NCI-H187 treated with DMSO at 0.1 percent for 48 hours (cell line): ENCODE measurements around the gene CD200.

Experiments
- DNase-seq: peaks from one replicate; lab custom pipeline; 2025; lab: John Stamatoyannopoulos, UW

CD200 gene

GRCh38 chr3:112333002-112333380 is at the start of gene CD200:
CD200 (plus strand) TSS chr3:112333156; CDS start chr3:112333213, 57 bp downstream.
- DNase-seq, result no peak

- DNase-seq, result no peak
Measured at GRCh38 chr3:112289011-112289410, 43.9 kb upstream of the CD200 start.

- DNase-seq, result peak; percentile 17
Measured at GRCh38 chr3:112293368-112294321, 39.3 kb upstream of the CD200 start, which contains the start of gene SLC9C1. SLC9C1 (minus strand) TSS chr3:112294216; CDS start chr3:112286791, 7,425 bp downstream.

GRCh38 chr3:112297714-112298113 is 35.2 kb upstream of the CD200 start:
- no peak for DNase-seq

GRCh38 chr3:112298781-112299180 is 34.2 kb upstream of the CD200 start:
- no peak for DNase-seq

GRCh38 chr3:112302150-112302830 is 30.7 kb upstream of the CD200 start:
- DNase-seq, result no peak

GRCh38 chr3:112302881-112303763 is 29.8 kb upstream of the CD200 start:
- DNase-seq, result no peak

- DNase-seq, result no peak
Measured at GRCh38 chr3:112303764-112304325, 29.1 kb upstream of the CD200 start.

GRCh38 chr3:112304611-112305010 is 28.3 kb upstream of the CD200 start:
- DNase-seq, result no peak

GRCh38 chr3:112306825-112307224 is 26.1 kb upstream of the CD200 start:
- no peak for DNase-seq

- no peak for DNase-seq
Measured at GRCh38 chr3:112307557-112307956, 25.4 kb upstream of the CD200 start.

GRCh38 chr3:112308151-112308911 is 24.6 kb upstream of the CD200 start:
- DNase-seq, result peak; percentile 31

- DNase-seq, result no peak
Measured at GRCh38 chr3:112314649-112315048, 18.3 kb upstream of the CD200 start.

- no peak for DNase-seq
Measured at GRCh38 chr3:112315791-112316190, 17.2 kb upstream of the CD200 start.

GRCh38 chr3:112319516-112320276 is 13.3 kb upstream of the CD200 start:
- no peak for DNase-seq

GRCh38 chr3:112320691-112321090 is 12.3 kb upstream of the CD200 start:
- DNase-seq, result no peak

- no peak for DNase-seq
Measured at GRCh38 chr3:112321867-112322652, 10.9 kb upstream of the CD200 start.

GRCh38 chr3:112327371-112327951 is 5.5 kb upstream of the CD200 start:
- DNase-seq, result no peak

- no peak for DNase-seq
Measured at GRCh38 chr3:112331851-112332250, 1.1 kb upstream of the CD200 start.
